Mesothelial cell of epicardium (in vitro differentiated cells): ENCODE data around the gene TAF1C. TPM values are rescaled to one million over a fixed set of nuclear protein-coding genes. Genes with fewer than 3 reads are reported as not detected.

Experiments used
- DNase-seq, 2 experiments: peaks; one replicate each; pipeline ENCODE4 v3.0.0; 2021; ENCODE audit warnings: low spot score in 2 of 2; ENCODE audit not compliant: unreplicated experiment in 2 of 2
- H3K27ac Mint-ChIP-seq: 2 replicates; pipeline ENCODE4 v1.8.0; 2021; ENCODE audit warnings: mixed read lengths
- H3K27me3 Mint-ChIP-seq: 2 replicates; pipeline ENCODE4 v1.8.0; 2021; ENCODE audit warnings: low read depth, mixed read lengths
- H3K36me3 Mint-ChIP-seq: 2 replicates; pipeline ENCODE4 v1.8.0; 2021; ENCODE audit warnings: mixed read lengths
- H3K4me1 Mint-ChIP-seq: 2 replicates; pipeline ENCODE4 v1.8.0; 2021; ENCODE audit warnings: mixed read lengths
- H3K4me3 Mint-ChIP-seq: 2 replicates; pipeline ENCODE4 v1.8.0; 2021; ENCODE audit warnings: mild to moderate bottlenecking, moderate library complexity, mixed read lengths
- H3K9me3 Mint-ChIP-seq: 2 replicates; pipeline ENCODE4 v1.8.0; 2021; ENCODE audit warnings: mixed read lengths
- total RNA-seq: library from RNA; stranded (reverse); gene quantifications from 3 replicates; pipeline ENCODE4 v1.2.1, GENCODE V29; 2021
- TF ChIP-seq, protein P1 (sequence below): fragments of 200-600 bp; sonication (generic); IDR thresholded peaks from one replicate; pipeline ENCODE4 v1.5.0; 2021; ENCODE audit warnings: antibody characterized with exemption; ENCODE audit not compliant: unreplicated experiment

The TAF1C gene
- total RNA-seq, 1 donor from 2014 or later: 88.6 TPM

GRCh38 chr16:84169765-84170310 lies 17.0 kb downstream of the TAF1C start:
- no peaks in the 10 kb centered on the region for H3K4me1 Mint-ChIP-seq
- H3K27ac Mint-ChIP-seq: no peak overlapping the region
- H3K27me3 Mint-ChIP-seq: peaks cover 11% of the 10 kb centered on the region
- H3K9me3 Mint-ChIP-seq: no peaks in the 10 kb centered on the region
- H3K36me3 Mint-ChIP-seq: no peaks in the 10 kb centered on the region
- TF ChIP-seq, protein P1, sequence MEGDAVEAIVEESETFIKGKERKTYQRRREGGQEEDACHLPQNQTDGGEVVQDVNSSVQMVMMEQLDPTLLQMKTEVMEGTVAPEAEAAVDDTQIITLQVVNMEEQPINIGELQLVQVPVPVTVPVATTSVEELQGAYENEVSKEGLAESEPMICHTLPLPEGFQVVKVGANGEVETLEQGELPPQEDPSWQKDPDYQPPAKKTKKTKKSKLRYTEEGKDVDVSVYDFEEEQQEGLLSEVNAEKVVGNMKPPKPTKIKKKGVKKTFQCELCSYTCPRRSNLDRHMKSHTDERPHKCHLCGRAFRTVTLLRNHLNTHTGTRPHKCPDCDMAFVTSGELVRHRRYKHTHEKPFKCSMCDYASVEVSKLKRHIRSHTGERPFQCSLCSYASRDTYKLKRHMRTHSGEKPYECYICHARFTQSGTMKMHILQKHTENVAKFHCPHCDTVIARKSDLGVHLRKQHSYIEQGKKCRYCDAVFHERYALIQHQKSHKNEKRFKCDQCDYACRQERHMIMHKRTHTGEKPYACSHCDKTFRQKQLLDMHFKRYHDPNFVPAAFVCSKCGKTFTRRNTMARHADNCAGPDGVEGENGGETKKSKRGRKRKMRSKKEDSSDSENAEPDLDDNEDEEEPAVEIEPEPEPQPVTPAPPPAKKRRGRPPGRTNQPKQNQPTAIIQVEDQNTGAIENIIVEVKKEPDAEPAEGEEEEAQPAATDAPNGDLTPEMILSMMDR: no peak
- no peak for DNase-seq
- no peak overlapping the region for H3K4me3 Mint-ChIP-seq

- no peaks in the 10 kb centered on the region for H3K9me3 Mint-ChIP-seq
- DNase-seq: no peak
- H3K4me3 Mint-ChIP-seq: no peak overlapping the region
- H3K36me3 Mint-ChIP-seq: no peaks in the 10 kb centered on the region
- no peak overlapping the region for H3K27ac Mint-ChIP-seq
- H3K27me3 Mint-ChIP-seq: peaks cover 17% of the 10 kb centered on the region
- TF ChIP-seq, protein P1: no peak
- H3K4me1 Mint-ChIP-seq: no peaks in the 10 kb centered on the region
These were observed 19.8 kb downstream of the TAF1C start for GRCh38 chr16:84166796-84167695.

DNA sequence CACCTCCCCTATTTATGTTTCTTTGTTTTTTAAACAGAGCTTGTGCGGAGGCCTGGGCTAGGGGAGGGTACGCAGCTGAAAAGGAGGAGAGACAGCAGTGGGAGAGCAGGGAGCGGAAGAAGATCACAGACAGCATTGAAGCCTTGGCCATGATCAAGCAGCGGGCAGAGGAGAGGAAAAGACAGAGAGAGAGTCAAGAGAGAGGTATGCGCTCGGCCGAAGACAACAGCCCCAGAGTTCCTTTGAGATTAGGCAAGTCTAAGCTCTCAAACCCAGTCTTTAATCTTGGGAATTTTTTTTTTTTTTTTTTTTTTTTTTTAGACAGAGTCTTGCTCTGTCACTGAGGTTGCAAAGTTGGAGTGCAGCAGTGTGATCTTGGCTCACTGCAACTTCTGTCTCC lies 21.1 kb downstream of the TAF1C start:
- Mint-ChIP-seq H3K4me1 (no peaks in the 10 kb centered on the region), H3K4me3 (no peak overlapping the region), H3K9me3 (no peaks in the 10 kb centered on the region), H3K36me3 (no peaks in the 10 kb centered on the region), H3K27ac (no peak overlapping the region), H3K27me3 (peaks cover 17% of the 10 kb centered on the region)
- DNase-seq: no peak
- TF ChIP-seq, protein P1: no peak

GRCh38 chr16:84161801-84162200 lies 25.1 kb downstream of the TAF1C start:
- H3K4me1 Mint-ChIP-seq: peaks cover 2% of the 10 kb centered on the region
- TF ChIP-seq, protein P1: no peak
- no peaks in the 10 kb centered on the region for H3K36me3 Mint-ChIP-seq
- no peak overlapping the region for H3K27ac Mint-ChIP-seq
- no peaks in the 10 kb centered on the region for H3K9me3 Mint-ChIP-seq
- peaks cover 21% of the 10 kb centered on the region for H3K27me3 Mint-ChIP-seq
- no peak overlapping the region for H3K4me3 Mint-ChIP-seq
- DNase-seq: no peak

GRCh38 chr16:84161037-84161436 lies 25.8 kb downstream of the TAF1C start:
- DNase-seq: no peak
- H3K36me3 Mint-ChIP-seq: no peaks in the 10 kb centered on the region
- H3K4me1 Mint-ChIP-seq: peaks cover 2% of the 10 kb centered on the region
- H3K27me3 Mint-ChIP-seq: peaks cover 21% of the 10 kb centered on the region
- no peak overlapping the region for H3K4me3 Mint-ChIP-seq
- no peak overlapping the region for H3K27ac Mint-ChIP-seq
- peaks cover 3% of the 10 kb centered on the region for H3K9me3 Mint-ChIP-seq
- TF ChIP-seq, protein P1: no peak
